NT2/D1 (cell line): ENCODE results near the gene CCSER1.

ENCODE experiments used
- DNase-seq: peaks from one replicate; pipeline ENCODE4 v3.0.0-alpha.2; 2011; ENCODE audit warnings: low read depth, low spot score
- H3K27me3 ChIP-seq: 2 replicates; pipeline ENCODE4 v1.6.0; 2011; ENCODE audit warnings: mild to moderate bottlenecking; ENCODE audit not compliant: insufficient read length, insufficient read depth
- H3K36me3 ChIP-seq: 2 replicates; pipeline ENCODE4 v1.6.1; 2011; ENCODE audit warnings: mild to moderate bottlenecking, low read length, mixed read lengths; ENCODE audit not compliant: insufficient read depth, insufficient read length
- H3K4me1 ChIP-seq: 2 replicates; pipeline ENCODE4 v1.5.1; 2011; ENCODE audit not compliant: insufficient read depth, insufficient read length
- H3K4me3 ChIP-seq: 2 replicates; pipeline ENCODE4 v1.5.1; 2011; ENCODE audit warnings: low read depth; ENCODE audit not compliant: insufficient read length
- H3K9ac ChIP-seq: 2 replicates; pipeline ENCODE4 v1.6.0; 2011; ENCODE audit warnings: low read depth; ENCODE audit not compliant: insufficient read length
- H3K9me3 ChIP-seq: 2 replicates; pipeline ENCODE4 v1.5.1; 2011; ENCODE audit warnings: mild to moderate bottlenecking, low read length; ENCODE audit not compliant: insufficient read depth
- SUZ12 ChIP-seq: IDR thresholded peaks from 2 replicates; pipeline ENCODE4 v1.6.1; 2011; ENCODE audit not compliant: insufficient read length, insufficient read depth; ENCODE audit errors: extremely low read depth
- YY1 ChIP-seq: IDR thresholded peaks from 2 replicates; pipeline ENCODE4 v1.6.1; 2011; ENCODE audit not compliant: insufficient read length, insufficient read depth
- ZNF274 ChIP-seq: IDR thresholded peaks from 2 replicates; pipeline ENCODE4 v1.6.1; 2011; ENCODE audit warnings: mild to moderate bottlenecking, low read depth, low read length

Gene CCSER1

DNA sequence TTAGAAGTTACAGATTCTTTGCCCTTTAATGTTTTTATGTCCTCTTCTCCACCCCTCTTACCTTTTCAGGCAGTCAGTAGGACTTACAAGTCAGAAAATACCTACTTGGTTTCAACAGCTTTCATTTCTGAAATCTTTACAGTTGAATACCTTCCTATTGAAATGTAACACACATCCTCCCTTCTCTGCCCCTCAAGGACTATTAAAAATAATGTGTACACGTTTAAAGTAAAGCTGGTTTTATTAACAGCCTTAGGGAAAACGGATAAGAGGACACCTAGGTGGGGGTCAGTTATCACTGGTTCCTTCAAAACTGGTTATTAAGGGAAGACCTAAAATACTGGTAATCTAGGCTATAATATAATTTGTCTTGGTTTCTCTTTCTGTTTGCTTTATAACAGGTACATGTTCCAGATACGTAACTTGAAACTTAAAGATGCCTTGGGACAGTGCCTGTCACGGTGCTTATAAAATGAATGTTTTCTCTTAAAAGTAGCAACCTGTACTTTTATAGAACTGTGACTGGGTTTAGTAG, 1.8 kb downstream of the CCSER1 start:
- Histone ChIP-seq H3K36me3 (no peaks in the 10 kb centered on the region), H3K4me1 (no peaks in the 10 kb centered on the region), H3K9me3 (no peaks in the 10 kb centered on the region), H3K27me3 (peaks cover 48% of the 10 kb centered on the region), H3K9ac (no peak overlapping the region), H3K4me3 (peak overlapping the region; percentile 60)
- no peak for TF ChIP-seq ZNF274
- TF ChIP-seq YY1 = no peak
- no peak for TF ChIP-seq SUZ12
- DNase-seq = no peak

DNA sequence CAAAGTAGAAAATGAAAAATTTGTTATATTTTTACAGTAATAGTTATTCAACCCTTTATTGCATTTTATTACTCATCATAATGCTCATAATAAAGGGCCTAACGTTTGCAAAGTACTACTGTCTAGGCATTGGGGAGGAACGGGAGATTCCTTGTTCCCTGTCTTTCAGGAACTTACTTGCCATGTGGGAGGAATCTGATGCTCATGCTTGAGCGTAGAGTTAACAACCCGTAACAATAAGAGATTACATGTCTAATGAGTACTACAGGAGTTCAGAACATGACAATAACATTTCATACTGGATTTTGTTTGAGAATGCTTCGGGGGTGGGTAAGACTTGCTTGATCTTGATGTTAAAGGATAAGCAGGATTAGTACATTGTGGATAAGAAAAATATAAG, 2.9 kb downstream of the CCSER1 start:
- Histone ChIP-seq H3K9me3 (no peaks in the 10 kb centered on the region), H3K4me3 (no peak overlapping the region), H3K36me3 (no peaks in the 10 kb centered on the region), H3K27me3 (peaks cover 48% of the 10 kb centered on the region), H3K9ac (no peak overlapping the region), H3K4me1 (no peaks in the 10 kb centered on the region)
- TF ChIP-seq YY1 = no peak
- TF ChIP-seq SUZ12 = no peak
- no peak for TF ChIP-seq ZNF274
- DNase-seq = no peak

- H3K4me3 ChIP-seq = no peak overlapping the region
- H3K36me3 ChIP-seq = no peaks in the 10 kb centered on the region
- H3K9me3 ChIP-seq = no peaks in the 10 kb centered on the region
- TF ChIP-seq ZNF274 = no peak
- no peak for TF ChIP-seq SUZ12
- TF ChIP-seq YY1 = no peak
- H3K4me1 ChIP-seq = no peaks in the 10 kb centered on the region
- H3K27me3 ChIP-seq = no peaks in the 10 kb centered on the region
- H3K9ac ChIP-seq = no peak overlapping the region
- no peak for DNase-seq
Observed at GRCh38 chr4:90137555-90137954, 10.4 kb downstream of the CCSER1 start.

DNA sequence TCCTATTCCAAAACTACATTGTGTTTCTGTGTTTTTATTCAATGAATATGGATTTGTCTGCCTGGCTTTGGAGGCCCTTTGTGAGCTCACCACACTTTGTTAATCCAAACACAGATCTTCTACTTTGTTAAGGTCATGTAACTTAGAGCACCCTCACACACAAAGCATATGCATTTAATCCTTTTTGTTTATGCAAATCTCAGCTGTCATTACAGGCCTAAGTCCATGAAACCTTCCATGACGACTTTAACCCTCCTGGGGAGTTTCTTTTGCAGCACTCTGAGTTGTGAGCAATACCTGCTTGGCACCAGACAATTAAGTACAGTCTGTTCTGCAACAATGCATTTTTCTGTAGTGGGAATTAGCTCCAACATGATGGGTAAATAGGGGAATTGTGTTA, 14.9 kb downstream of the CCSER1 start:
- no peak overlapping the region for H3K9ac ChIP-seq
- H3K4me1 ChIP-seq = no peaks in the 10 kb centered on the region
- no peaks in the 10 kb centered on the region for H3K36me3 ChIP-seq
- H3K27me3 ChIP-seq = no peaks in the 10 kb centered on the region
- H3K4me3 ChIP-seq = no peak overlapping the region
- DNase-seq = no peak
- TF ChIP-seq YY1 = no peak
- no peak for TF ChIP-seq ZNF274
- TF ChIP-seq SUZ12 = no peak
- H3K9me3 ChIP-seq = no peaks in the 10 kb centered on the region

- TF ChIP-seq ZNF274 (no peak), SUZ12 (no peak), YY1 (no peak)
- no peaks in the 10 kb centered on the region for H3K27me3 ChIP-seq
- no peaks in the 10 kb centered on the region for H3K36me3 ChIP-seq
- H3K4me3 ChIP-seq = no peak overlapping the region
- H3K9me3 ChIP-seq = no peaks in the 10 kb centered on the region
- no peaks in the 10 kb centered on the region for H3K4me1 ChIP-seq
- no peak overlapping the region for H3K9ac ChIP-seq
- no peak for DNase-seq
Observed at GRCh38 chr4:90145319-90145718, 18.1 kb downstream of the CCSER1 start.

DNA sequence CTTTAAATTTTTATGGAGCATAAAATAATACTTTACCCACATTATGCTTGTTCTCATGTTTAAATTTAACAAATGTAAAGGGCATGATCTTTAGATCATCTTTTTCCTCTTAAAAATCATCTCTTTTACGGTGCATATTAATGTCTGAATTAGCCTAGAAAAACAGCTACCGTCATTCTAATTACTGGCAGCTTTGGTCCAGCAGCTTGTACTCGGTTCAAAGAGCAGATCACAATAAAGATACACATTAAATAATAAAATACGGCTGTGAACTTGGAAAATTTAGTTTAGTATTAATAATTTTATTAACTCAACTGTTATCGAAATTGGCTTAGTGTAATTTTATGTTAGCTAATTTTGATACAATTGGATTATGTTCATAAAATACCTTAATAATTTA, 19.1 kb downstream of the CCSER1 start:
- DNase-seq = no peak
- H3K27me3 ChIP-seq = no peaks in the 10 kb centered on the region
- H3K4me1 ChIP-seq = no peaks in the 10 kb centered on the region
- H3K36me3 ChIP-seq = no peaks in the 10 kb centered on the region
- no peak for TF ChIP-seq YY1
- TF ChIP-seq SUZ12 = no peak
- TF ChIP-seq ZNF274 = no peak
- H3K9ac ChIP-seq = no peak overlapping the region
- H3K9me3 ChIP-seq = no peaks in the 10 kb centered on the region
- no peak overlapping the region for H3K4me3 ChIP-seq

GRCh38 chr4:90148574-90149148, 21.5 kb downstream of the CCSER1 start:
- H3K27me3 ChIP-seq = no peaks in the 10 kb centered on the region
- H3K4me3 ChIP-seq = no peak overlapping the region
- no peaks in the 10 kb centered on the region for H3K9me3 ChIP-seq
- no peak for TF ChIP-seq SUZ12
- no peak for TF ChIP-seq ZNF274
- no peak for TF ChIP-seq YY1
- H3K4me1 ChIP-seq = no peaks in the 10 kb centered on the region
- DNase-seq = no peak
- H3K9ac ChIP-seq = no peak overlapping the region
- no peaks in the 10 kb centered on the region for H3K36me3 ChIP-seq
